GM18499 (cell line): Measurements from ENCODE around the gene KIFC3.

Source experiments
- ATAC-seq: cut with Tn5 transposase; IDR thresholded peaks from one replicate; pipeline ENCODE4 v1.9.1; 2021; ENCODE audit warnings: moderate number of reproducible peaks; ENCODE audit not compliant: insufficient read depth, unreplicated experiment

Gene KIFC3

DNA sequence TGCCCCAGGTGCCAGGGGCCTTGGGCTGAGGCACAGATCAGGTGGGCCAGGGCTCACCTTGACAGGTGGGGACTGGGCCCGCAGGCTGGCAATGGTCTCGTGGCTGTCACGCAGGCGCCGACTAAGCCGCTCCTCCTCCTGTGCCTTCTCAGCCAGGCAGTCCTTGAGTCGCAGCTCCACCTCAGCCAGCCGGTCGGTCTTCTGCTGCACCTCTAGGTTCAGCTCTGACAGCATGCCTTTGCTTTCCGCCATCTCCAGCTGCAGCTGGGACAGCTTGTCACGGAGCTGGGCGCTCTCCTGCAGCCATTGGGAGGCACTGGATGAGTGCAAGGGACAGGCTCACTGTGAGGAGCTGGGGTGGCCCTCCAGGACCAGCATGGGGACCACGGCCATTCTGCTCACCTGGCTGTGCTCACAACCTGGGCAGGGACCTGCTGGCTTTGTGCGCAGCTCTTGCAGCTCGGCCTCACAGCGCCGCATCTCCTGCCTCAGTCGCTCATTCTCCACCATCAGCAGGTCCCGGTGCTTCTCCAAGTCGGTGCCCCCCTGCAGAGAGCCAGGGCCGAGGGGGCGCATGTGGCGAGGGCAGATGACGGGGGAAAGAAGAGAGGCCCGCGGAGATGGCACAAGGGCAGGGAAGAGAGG lies 31.0 kb downstream of the KIFC3 start:
- no peak for ATAC-seq

DNA sequence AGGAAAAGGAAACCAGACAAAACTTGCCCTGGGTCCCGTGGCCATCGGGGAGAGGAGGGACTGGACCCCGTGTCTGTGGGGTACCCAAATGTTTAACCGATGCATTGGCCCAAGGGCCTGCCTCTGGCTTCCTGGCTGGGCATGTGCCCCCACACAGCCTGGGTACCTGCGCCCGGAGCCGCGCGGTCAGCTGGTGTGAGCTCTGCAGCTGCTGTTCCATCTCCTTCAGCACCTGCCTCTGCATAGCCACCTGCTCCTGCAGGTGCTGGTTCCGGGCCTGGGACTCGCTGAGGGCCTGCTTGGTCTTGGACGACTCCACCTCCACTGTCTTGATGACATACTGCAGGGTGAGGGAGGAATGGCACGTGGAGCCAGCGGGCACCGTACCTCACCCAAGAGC lies 31.9 kb downstream of the KIFC3 start:
- ATAC-seq: no peak

DNA sequence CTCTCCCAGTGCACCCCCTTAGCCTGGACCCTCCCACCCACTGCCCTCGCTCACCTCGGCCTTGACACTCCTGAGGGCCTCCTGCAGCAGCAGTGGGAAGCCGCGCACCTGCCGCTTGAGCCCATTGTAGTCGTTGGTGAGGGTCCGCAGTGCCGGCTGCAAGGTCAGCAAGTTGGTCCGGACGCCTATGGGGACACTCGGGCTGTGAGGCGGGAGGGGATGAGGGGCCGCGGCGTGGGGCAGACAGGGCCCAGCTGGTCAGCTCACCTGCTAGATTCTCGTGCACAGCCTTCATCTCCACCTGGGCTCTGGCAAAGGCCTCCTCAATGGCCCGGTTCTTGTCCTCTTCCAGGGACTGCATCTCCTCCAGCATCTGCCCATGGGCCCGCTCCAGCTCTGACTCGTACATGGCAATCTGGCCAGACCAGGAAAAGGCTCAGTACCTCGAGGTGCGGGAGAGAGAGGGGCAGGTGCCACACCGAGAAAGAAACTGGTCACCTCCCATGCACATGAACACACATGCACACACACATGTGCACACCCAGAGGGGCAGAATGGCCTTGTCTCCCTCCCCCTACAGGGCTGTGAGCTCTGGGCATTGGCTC lies 32.6 kb downstream of the KIFC3 start:
- ATAC-seq: no peak

DNA sequence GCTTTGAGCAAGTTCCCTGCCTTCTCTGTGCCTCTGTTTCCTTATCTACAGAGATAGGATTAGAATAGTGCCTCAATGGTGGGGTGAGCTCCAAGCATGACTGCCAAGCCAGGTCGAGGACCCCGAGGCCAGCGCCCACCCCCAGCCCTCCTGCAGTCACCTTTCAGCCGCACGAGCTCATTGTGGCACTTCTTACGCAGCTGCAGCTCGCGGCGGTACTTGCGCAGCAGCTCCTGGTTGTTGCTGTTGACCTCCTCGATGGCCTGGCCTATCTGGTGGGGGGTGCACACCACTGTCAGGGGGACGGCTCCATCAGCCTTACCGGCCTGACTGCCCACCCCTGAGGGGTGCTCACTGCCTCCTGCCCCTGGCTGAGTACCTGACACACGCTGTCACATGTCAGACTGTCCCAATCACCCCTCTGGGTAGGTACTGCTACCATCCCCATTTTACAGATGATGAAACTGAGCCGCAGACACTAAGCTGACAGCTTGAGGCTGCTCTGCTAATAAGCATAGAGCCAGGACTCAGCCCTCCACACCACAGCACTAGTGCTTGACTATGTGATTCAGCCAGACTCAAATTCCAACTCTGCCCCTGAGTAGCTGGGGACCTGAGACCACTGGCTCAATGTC lies 35.5 kb downstream of the KIFC3 start:
- ATAC-seq: no peak

DNA sequence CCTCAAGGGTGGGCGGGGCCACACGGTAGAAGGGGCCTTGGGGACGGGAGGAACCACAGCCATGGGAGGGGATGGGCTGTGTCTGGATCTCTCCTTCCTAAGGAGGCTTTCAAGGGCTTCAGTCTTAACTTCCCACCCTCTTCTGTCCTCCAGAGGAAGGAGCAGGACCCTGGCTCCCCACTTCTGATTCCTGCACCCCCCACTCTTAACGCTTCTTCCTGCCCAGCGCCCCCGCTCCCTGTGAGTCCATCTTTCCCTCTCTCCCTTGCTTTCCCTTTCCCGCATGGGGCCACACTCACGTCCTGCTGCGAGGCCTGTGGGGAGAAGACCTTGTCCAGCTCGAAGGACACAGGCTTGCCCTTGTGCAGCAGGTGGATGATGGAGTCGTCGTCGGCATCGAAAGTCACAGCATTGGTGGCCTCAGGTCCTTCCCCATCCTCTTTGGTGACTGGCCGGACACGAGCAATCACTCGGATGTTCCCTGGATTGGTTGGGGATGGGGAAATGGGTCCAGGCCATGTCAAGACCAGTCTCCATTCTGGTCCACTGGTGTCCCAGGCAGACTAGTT lies 37.0 kb downstream of the KIFC3 start:
- no peak for ATAC-seq

DNA sequence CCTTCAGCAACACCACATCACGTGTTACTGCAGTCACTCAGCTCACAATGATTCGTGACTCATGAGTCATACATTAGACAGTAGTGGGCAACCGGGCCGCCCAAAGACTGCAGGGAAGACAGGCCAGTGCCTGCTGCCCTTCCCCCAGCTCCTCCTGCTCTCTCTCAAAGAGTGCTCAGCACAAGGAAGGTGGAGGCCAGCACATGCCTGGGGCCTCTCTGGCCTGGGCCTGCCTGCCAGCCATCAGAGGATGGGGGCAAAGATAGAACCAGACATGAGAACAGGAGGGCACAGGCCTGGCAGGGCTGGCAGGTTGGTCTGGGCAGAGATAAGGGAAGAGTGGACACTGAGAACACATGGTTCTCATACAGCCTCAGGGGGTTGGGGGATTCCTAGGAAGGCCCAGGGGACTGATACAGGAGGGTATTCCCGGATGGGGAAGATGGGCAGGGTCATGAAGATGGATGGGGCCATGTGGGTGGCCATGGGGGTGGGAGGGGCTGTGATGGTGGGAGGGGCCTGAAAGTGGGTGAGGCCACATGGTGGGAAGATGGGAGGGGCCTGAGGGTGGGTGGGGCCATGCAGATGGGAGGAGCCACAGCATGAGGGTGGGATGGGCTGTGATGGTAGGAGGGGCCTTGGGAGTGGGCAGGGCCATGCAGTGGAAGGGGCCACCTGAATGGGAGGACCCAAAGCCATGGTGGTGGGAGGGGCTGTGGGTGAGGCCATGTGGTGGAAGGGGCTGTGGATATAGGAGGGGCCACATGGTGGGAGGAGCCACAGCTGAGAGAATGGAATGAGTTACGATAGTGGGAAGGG lies 37.7 kb downstream of the KIFC3 start:
- ATAC-seq: no peak

DNA sequence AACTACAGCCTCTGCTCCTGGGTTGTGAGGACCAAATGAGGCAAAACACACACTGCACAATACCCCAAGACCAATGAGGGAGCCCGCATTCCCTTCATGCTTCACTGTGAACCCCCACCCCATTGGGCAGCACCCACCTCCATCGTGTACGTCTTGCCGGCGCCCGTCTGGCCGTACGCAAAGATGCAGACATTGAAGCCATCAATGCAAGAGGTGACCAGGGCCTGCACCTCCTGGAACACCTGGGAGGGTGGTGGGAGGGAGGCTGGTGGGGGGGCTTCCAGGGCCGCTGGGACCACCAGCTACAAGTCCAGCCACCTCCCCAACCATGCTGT lies 38.3 kb downstream of the KIFC3 start:
- no peak for ATAC-seq

DNA sequence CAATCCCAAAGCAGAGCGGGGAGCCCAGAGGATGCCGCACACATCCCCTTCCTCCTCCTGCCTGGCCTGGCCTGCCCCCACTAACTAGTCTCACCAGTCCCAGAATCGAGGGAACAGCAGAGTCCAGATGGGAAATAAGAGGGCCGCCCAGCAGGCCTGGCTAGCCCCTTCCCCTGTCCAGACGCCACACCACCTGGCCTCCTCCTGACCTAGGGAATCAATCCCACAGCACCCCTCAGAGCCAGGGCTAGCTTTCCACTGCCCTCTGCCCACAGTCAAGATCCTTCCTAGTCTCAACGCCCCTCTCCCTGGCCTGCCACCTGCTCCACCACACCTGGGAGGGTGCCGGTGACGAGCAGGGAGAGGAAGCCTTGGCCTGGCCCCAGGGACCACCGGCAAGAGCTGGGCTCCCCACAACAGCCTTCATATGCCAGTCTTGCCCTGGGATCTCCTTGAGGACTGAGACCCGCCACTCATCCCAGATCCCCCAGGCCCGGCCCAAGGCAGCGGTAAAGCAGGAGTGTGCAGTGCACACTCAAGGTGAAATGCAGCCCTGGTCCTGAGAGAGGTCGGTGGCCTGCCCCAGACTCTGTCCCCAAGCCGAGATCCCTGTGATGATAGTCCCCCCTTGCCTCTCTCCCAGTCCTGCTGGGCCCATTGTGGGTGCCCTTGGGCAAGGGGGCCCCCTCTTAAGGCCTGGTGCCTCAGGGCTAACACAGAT lies 38.8 kb downstream of the KIFC3 start:
- no peak for ATAC-seq

- no peak for ATAC-seq
Measured at GRCh38 chr16:57762365-57763040, 39.8 kb downstream of the KIFC3 start.

GRCh38 chr16:57761957-57762356 lies 40.3 kb downstream of the KIFC3 start:
- ATAC-seq: no peak

GRCh38 chr16:57761301-57761700 lies 41.0 kb downstream of the KIFC3 start:
- ATAC-seq: no peak

DNA sequence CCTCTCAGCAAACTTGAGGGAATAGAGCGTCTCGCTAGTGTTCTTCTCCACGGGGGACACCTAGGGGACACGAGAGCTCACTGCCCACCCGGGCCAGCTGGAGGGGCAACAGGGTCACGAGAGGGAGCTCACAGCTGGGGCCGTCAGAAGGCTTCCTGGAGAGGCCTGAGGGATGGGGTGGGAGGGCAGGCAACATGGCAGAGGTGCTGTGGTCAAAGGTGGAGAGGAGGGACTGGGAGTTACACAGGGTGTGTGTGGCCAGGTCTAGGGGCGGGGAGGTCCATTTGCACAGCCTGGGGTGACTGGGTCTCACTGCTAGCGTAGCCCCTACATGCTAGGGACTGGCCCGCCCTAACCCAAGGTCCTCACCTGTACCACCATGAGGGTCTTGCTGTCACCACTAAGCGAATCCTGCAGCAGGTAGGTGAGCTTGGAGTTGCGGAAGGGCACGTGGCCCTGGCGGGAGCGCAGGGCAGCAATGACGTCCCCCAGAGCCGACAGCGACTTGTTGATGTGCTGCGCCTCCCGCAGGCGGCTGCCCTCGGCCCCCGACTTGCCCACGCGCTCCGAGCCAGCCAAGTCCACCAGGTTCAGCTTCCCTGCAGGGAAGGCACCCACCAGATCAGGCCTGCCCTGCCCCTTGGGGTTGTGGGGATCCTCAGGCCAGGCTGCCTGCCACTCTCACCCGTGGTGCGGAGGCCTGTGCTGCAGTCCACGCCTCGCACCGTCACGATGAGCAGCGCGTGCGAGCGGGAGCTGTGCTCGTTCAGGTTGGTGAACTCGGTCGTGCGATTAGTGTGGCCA lies 41.7 kb downstream of the KIFC3 start:
- ATAC-seq: no peak

DNA sequence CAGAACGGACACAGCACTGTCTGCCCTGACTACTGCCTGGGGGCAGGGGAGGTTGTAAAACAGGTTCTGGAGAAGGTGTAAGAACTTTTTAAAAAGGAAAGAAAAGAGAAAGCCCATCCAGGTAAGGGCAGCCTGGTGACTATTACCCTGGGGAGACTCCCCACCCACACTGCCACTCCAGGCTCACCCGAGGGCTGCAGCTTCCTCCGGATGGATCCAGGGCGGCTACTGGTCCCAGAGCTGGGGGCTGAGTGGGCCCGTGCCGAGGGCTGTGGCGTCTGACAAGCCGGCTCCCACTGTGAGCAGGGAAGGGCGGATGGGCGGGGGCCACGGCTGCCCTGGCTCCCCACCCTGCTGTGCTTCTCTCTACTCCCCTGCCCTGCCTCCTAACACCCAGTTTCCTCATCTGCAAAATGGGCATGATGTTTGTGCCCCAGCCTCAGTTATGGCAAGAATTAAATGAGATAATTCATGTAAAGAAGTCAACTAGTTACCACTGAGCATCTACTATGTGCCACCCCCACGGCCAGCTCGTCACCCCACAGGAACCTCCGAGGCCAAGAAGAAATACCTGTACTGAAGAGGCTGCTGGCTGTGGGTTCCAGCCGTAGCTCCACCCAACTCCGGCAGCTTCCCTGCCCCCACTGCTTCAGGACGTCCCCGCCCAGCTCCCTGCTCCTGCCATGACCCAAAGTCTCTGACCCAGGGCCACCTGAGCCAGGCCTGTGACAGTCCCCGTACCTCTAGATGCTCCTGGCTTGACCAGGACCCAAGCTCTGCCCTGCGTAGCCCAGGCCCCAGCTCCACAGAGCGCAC lies 42.5 kb downstream of the KIFC3 start:
- no peak for ATAC-seq

DNA sequence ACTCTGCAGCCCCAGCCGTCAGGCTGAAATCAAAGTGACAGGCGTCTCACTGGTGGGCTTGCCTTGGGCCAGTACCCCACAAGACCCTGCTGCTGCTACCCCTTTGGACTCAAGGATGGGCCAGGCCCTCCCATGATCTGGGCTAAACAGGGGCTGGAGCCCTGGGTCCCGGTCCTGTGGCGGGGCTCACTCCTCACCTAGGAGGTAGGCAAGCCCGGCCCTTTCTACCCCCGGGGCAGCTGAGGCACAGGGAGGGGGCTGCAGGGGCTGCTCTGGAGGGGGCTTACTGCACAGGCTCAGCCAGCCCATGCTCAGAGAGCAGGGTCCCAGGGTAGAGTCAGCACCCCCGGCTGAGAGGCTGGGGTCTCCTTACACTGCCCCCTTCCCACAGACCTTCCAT lies 43.2 kb downstream of the KIFC3 start:
- ATAC-seq: no peak

DNA sequence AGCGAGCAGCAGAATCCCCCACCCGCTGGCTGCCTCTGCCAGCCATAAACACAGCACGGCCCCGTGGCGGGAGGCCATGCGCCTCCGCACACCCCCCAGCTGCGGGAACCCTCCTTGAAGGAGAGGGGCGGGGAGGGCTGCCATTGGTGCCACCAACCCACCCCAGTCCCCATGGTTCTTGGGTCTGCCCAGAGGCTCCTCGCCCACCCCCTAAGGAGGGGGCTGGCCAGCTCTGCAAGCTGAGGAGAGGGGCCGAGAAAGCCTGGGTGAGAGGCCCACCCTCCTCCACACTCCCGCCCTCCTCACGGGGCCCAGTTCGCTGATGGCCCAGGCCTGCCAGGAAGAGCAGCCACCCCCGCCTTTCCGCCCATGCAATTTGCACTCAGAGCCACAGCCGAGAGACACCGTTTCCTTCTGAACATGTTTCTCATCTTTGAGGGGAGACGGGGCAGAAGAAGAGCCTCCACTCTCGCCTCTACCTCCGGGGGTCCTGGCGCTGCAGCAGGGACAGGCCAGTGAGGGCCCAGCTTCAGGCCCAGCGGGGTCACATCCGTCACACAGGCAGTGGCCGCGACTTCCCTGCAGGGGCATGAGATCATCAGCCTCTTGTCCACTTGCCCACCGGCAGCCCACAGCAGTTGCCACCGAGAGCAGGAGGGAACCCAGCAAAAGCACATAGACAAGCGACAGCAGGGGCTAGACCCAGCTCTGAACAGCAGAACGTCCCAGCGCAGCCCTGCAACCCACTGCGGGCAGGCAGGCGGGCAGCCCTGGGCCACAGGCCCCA lies 43.8 kb downstream of the KIFC3 start:
- ATAC-seq: no peak

- no peak for ATAC-seq
Measured at GRCh38 chr16:57757883-57758282, 44.4 kb downstream of the KIFC3 start.

DNA sequence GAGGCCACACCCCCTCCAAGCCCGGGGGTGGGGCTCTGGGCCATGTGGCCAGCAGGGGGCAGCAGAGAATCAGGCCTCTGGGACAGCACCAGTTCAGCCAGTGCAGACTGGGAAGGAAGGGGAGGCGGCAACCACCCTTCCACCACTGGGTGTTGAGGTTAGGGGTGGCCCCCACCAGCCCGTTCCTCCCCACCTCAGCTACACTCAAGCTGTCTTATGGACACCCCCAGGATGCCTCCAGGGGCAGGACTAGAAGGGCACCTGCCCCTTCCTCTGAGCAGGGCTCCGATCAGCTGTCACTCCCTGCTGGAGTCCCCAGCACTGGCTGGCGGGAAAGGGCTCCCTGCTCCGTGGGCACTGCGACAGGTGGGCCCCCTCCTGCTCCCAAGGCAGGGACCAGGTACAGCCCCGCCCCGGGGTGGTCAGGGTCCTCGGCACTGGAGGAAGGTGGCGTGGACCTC lies 44.9 kb downstream of the KIFC3 start:
- ATAC-seq: peak; percentile 87
